Activated T-cell treated with anti-CD3 and anti-CD28 coated beads for 48 hours (primary cell): Measurements from ENCODE around the gene MCF2L2.

Experiments
- DNase-seq: peaks from one replicate; pipeline ENCODE4 v3.0.0-alpha.2; 2020; ENCODE audit warnings: low read depth

Gene MCF2L2

GRCh38 chr3:183327343-183327742, 101.1 kb downstream of the MCF2L2 start:
- DNase-seq, result no peak

GRCh38 chr3:183324083-183324482, 104.3 kb downstream of the MCF2L2 start:
- no peak for DNase-seq

GRCh38 chr3:183319371-183319770, 109.0 kb downstream of the MCF2L2 start:
- DNase-seq, result no peak

GRCh38 chr3:183318877-183319276, 109.5 kb downstream of the MCF2L2 start:
- DNase-seq, result no peak

- DNase-seq, result no peak
These were observed 110.2 kb downstream of the MCF2L2 start for GRCh38 chr3:183317886-183318865.

GRCh38 chr3:183317271-183317670, 111.1 kb downstream of the MCF2L2 start:
- DNase-seq, result no peak

GRCh38 chr3:183315739-183316138, 112.7 kb downstream of the MCF2L2 start:
- DNase-seq, result no peak

- no peak for DNase-seq
These were observed 114.7 kb downstream of the MCF2L2 start for GRCh38 chr3:183313764-183314163.

GRCh38 chr3:183313351-183313750, 115.1 kb downstream of the MCF2L2 start:
- DNase-seq, result no peak

GRCh38 chr3:183312433-183312832, 116.0 kb downstream of the MCF2L2 start:
- no peak for DNase-seq

GRCh38 chr3:183310936-183311335, 117.5 kb downstream of the MCF2L2 start:
- DNase-seq, result no peak

GRCh38 chr3:183309276-183309675, 119.1 kb downstream of the MCF2L2 start:
- no peak for DNase-seq

GRCh38 chr3:183308751-183309150, 119.7 kb downstream of the MCF2L2 start:
- no peak for DNase-seq

GRCh38 chr3:183307749-183308148, 120.7 kb downstream of the MCF2L2 start:
- no peak for DNase-seq

- peak; percentile 37 for DNase-seq
These were observed 121.4 kb downstream of the MCF2L2 start for GRCh38 chr3:183306798-183307671.

- DNase-seq, result no peak
These were observed 124.7 kb downstream of the MCF2L2 start for GRCh38 chr3:183303690-183304089.

- no peak for DNase-seq
These were observed 126.4 kb downstream of the MCF2L2 start for GRCh38 chr3:183301937-183302580.

GRCh38 chr3:183300996-183301562, 127.3 kb downstream of the MCF2L2 start:
- no peak for DNase-seq

- no peak for DNase-seq
These were observed 128.4 kb downstream of the MCF2L2 start for GRCh38 chr3:183299976-183300375.

- no peak for DNase-seq
These were observed 129.7 kb downstream of the MCF2L2 start for GRCh38 chr3:183298701-183299153.

- DNase-seq, result no peak
These were observed 131.5 kb downstream of the MCF2L2 start for GRCh38 chr3:183296944-183297343.

- no peak for DNase-seq
These were observed 133.2 kb downstream of the MCF2L2 start for GRCh38 chr3:183295211-183295610.
